Activated CD8-positive, alpha-beta memory T cell treated with anti-CD3 and anti-CD28 coated beads, Interleukin-2, amount 50 U/mL, for 1 hour (primary cell): Measurements from ENCODE around the gene CDH16.
"Not testable (repeated sequence)": the region's sequence is repeated elsewhere in the genome, so short reads cannot be mapped to it uniquely, and the experiment has no call there.

Experiments
- DNase-seq: peaks from one replicate; pipeline ENCODE4 v3.0.0-alpha.2; 2020; ENCODE audit errors: extremely low read depth

CDH16 gene

GRCh38 chr16:66872559-66872942 lies 46.1 kb downstream of the CDH16 start:
- DNase-seq, result no peak

- no peak for DNase-seq
Measured at GRCh38 chr16:66871840-66872239, 46.8 kb downstream of the CDH16 start.

GRCh38 chr16:66871363-66871762 lies 47.3 kb downstream of the CDH16 start:
- DNase-seq, result not testable (repeated sequence)

- no peak for DNase-seq
Measured at GRCh38 chr16:66869424-66869823, 49.3 kb downstream of the CDH16 start.

- no peak for DNase-seq
Measured at GRCh38 chr16:66863707-66864106, 55.0 kb downstream of the CDH16 start.

- DNase-seq, result no peak
Measured at GRCh38 chr16:66862023-66862520, 56.6 kb downstream of the CDH16 start.

- no peak for DNase-seq
Measured at GRCh38 chr16:66859397-66860068, 59.2 kb downstream of the CDH16 start.

GRCh38 chr16:66858740-66859396 lies 59.8 kb downstream of the CDH16 start:
- no peak for DNase-seq
